Omental fat pad (tissue), 4 donors: ENCODE measurements around the gene DAPK1. TPM values are rescaled to one million over a fixed set of nuclear protein-coding genes. Genes with fewer than 3 reads are reported as not detected.

ENCODE experiments used
- ATAC-seq: fragments of 150-250 bp; one replicate; pipeline ENCODE4 v1.9.1; 2016; ENCODE audit warnings: mild to moderate bottlenecking, moderate library complexity; ENCODE audit not compliant: low FRiP score
- DNase-seq: peaks from one replicate; pipeline ENCODE4 v3.0.0-alpha.2; 2019; ENCODE audit warnings: low spot score
- CTCF ChIP-seq, 3 donors: fragments of 450-650 bp; IDR thresholded peaks; one replicate each; pipeline ENCODE4 v1.5.1; 2016 to 2017; ENCODE audit warnings: antibody characterized with exemption in 3 of 3, mild to moderate bottlenecking in 3 of 3, moderate library complexity in 2 of 3
- total RNA-seq, 4 donors: library from RNA; depleted of rRNA; stranded (reverse); fragments of >200 nt; gene quantifications; one replicate each; pipeline ENCODE4 v1.1.0, GENCODE V29; 2016

DAPK1 gene
- total RNA-seq, 4 donors from 2014 or later = 56.1 to 214 (median 88.1) TPM

- DNase-seq = no peak
- no peak for TF ChIP-seq CTCF (IDR thresholded peaks at IDR 0.05)
- ATAC-seq = no peak
Observed at GRCh38 chr9:87657893-87658292, 160.2 kb downstream of the DAPK1 start.

GRCh38 chr9:87658511-87658910 lies 160.8 kb downstream of the DAPK1 start:
- DNase-seq = no peak
- ATAC-seq = no peak
- no peak for TF ChIP-seq CTCF (IDR thresholded peaks at IDR 0.05)

- DNase-seq (no peak), ATAC-seq (no peak)
- TF ChIP-seq CTCF (IDR thresholded peaks at IDR 0.05) = no peak
Observed at GRCh38 chr9:87659534-87660419, 162.1 kb downstream of the DAPK1 start.

- no peak for ATAC-seq
- no peak for DNase-seq
- no peak for TF ChIP-seq CTCF (IDR thresholded peaks at IDR 0.05)
Observed at GRCh38 chr9:87661241-87661640, 163.6 kb downstream of the DAPK1 start.

GRCh38 chr9:87662808-87663528 lies 165.3 kb downstream of the DAPK1 start:
- peak in 1 of 3 donors; percentile 62 for TF ChIP-seq CTCF (IDR thresholded peaks at IDR 0.05)
- ATAC-seq (peak; percentile 86), DNase-seq (peak; percentile 73)

GRCh38 chr9:87663556-87663955 lies 165.9 kb downstream of the DAPK1 start:
- DNase-seq (no peak), ATAC-seq (no peak)
- TF ChIP-seq CTCF (IDR thresholded peaks at IDR 0.05) = no peak
